Vagina (tissue), 2 donors: Measurements from ENCODE around the gene GPHA2.

ENCODE experiments used
- CTCF ChIP-seq, 3 experiments: fragments of 450-650 bp in 2 of 3; fragments of 200-600 bp in 1 of 3; sonication (generic) in 1 of 3; IDR thresholded peaks; one replicate each; pipeline ENCODE4 v1.5.1; 2017 to 2019; ENCODE audit warnings: antibody characterized with exemption in 3 of 3, mild to moderate bottlenecking in 2 of 3, moderate library complexity in 2 of 3
- POLR2AphosphoS5 ChIP-seq, 2 donors: sonication (generic); formaldehyde crosslinking; IDR thresholded peaks; one replicate each; pipeline ENCODE4 v1.9.0; 2017; ENCODE audit warnings: antibody characterized with exemption in 2 of 2, mild to moderate bottlenecking in 2 of 2, low read depth in 1 of 2; ENCODE audit not compliant: insufficient read depth in 1 of 2

GRCh38 chr11:64898541-64898940 lies 37.2 kb downstream of the GPHA2 start:
- TF ChIP-seq POLR2AphosphoS5 (IDR thresholded peaks at IDR 0.05; ENCODE audit: insufficient read depth in 1 of 2, low read depth in 1 of 2) (no peak), CTCF (IDR thresholded peaks at IDR 0.05) (no peak)
